Thymus (tissue), 11 donors: ENCODE results near the gene CA6. TPM values are rescaled to one million over a fixed set of nuclear protein-coding genes. Genes with fewer than 3 reads are reported as not detected.

Source experiments
- DNase-seq, 9 donors: peaks; one replicate each; pipeline ENCODE4 v3.0.0-alpha.2; 2013; ENCODE audit warnings: low spot score in 9 of 9, low read depth in 6 of 9, missing footprints in 1 of 9
- H3K27ac ChIP-seq, 2 donors: one replicate each; pipeline ENCODE4 v1.5.1; 2013; ENCODE audit warnings: control low read depth in 1 of 2, low read depth in 1 of 2, low read length in 1 of 2, mild to moderate bottlenecking in 1 of 2, moderate library complexity in 1 of 2
- H3K27me3 ChIP-seq, 2 donors: one replicate each; pipeline ENCODE4 v1.5.1; 2013; ENCODE audit warnings: low read length in 1 of 2; ENCODE audit not compliant: control insufficient read depth in 2 of 2, insufficient read depth in 1 of 2
- H3K36me3 ChIP-seq, 2 donors: one replicate each; pipeline ENCODE4 v1.5.1; 2013; ENCODE audit warnings: low read length in 1 of 2, mild to moderate bottlenecking in 1 of 2, moderate library complexity in 1 of 2; ENCODE audit not compliant: control insufficient read depth in 2 of 2, insufficient read depth in 2 of 2
- H3K4me1 ChIP-seq, 2 donors: one replicate each; pipeline ENCODE4 v1.5.1; 2013; ENCODE audit warnings: low read length in 2 of 2; ENCODE audit not compliant: control insufficient read depth in 2 of 2, insufficient read depth in 2 of 2
- H3K4me3 ChIP-seq, 2 donors: one replicate each; pipeline ENCODE4 v1.5.1; 2013; ENCODE audit warnings: low read length in 2 of 2, control low read depth in 1 of 2, mild to moderate bottlenecking in 1 of 2
- H3K9me3 ChIP-seq, 2 donors: one replicate each; pipeline ENCODE4 v1.5.1; 2013; ENCODE audit warnings: low read length in 1 of 2, mild to moderate bottlenecking in 1 of 2; ENCODE audit not compliant: control insufficient read depth in 2 of 2, insufficient read depth in 1 of 2
- WGBS: extraction: QIAGEN DNeasy Blood & Tissue Kit; methylation state at CpG from one replicate; pipeline ENCODE4 v1.1.7; 2013; 5-methylcytosine and 5-hydroxymethylcytosine counted together
- polyA plus RNA-seq: library from polyadenylated mRNA; stranded (reverse); fragments of 200-250 nt; gene quantifications from one replicate; pipeline ENCODE4 v1.2.3, GENCODE V29; 2013
- total RNA-seq: library from RNA; stranded (reverse); fragments of 120-200 nt; gene quantifications from one replicate; pipeline ENCODE4 v1.2.4, GENCODE V29; 2013
- donor health status: healthy.

CA6 gene
- total and polyA plus RNA-seq, 2 donors: 0.37 to 1.5 TPM

DNA sequence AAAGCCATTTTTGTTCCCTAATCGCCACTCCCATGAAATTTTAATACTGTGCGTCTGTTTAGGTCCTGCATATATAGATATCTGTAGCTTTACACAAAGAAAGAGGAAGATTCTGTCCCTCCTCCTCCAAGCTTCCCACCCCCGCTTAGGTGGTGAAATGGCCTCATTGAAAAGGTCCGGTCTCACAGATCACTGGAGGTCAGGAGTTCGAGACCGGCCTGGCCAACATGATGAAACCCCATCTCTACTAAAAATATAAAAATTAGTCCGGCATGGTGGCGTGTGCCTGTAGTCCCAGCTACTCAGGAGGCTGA lies 59.7 kb downstream of the CA6 start:
- Histone ChIP-seq H3K4me3 (no peak overlapping the region), H3K36me3 (no peaks in the 10 kb centered on the region), H3K27me3 (no peaks in the 10 kb centered on the region), H3K4me1 (peaks cover 0 to 12% of the 10 kb centered on the region in 2 donors), H3K27ac (no peak overlapping the region), H3K9me3 (no peaks in the 10 kb centered on the region)
- 72% methylated on average over 8 of the region's 8 CpGs for WGBS
- no peak for DNase-seq

DNA sequence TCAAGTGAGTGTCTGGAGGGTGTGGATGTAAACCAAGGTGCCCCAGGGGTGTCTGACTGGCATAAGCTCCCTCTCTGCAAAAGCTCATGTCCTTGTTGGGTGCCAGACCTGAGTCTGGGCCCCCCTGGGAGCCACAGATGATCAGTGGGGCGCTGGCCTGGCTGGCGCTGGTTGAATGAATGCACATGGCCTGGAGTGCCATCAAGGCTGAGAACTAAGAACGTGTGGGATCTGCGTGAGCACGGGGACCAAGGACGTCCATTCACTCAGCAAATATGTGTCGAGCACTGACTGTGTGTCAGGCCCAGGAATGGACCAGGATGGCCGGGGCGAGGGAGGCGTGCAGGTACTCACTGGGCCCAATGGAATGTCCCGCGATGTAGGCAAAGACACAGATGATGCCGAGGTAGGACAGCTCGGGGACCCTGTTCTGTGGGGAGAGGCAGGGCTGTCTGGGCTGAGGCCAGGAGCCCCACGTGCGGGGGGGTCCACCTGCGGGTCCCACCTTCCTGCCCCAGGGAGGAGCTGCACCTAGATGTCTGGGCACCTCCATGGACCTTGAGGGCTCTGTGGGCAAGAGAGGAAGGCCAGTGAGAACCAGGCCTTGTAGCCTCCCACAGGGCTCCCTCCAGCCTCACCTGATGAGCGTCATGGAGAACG lies 61.4 kb downstream of the CA6 start:
- peaks cover 0 to 12% of the 10 kb centered on the region in 2 donors for H3K4me1 ChIP-seq
- 98% methylated on average over 19 of the region's 19 CpGs for WGBS
- H3K4me3 ChIP-seq: no peak overlapping the region
- H3K27ac ChIP-seq: no peak overlapping the region
- H3K9me3 ChIP-seq: no peaks in the 10 kb centered on the region
- H3K27me3 ChIP-seq: no peaks in the 10 kb centered on the region
- DNase-seq: no peak
- H3K36me3 ChIP-seq: no peaks in the 10 kb centered on the region

DNA sequence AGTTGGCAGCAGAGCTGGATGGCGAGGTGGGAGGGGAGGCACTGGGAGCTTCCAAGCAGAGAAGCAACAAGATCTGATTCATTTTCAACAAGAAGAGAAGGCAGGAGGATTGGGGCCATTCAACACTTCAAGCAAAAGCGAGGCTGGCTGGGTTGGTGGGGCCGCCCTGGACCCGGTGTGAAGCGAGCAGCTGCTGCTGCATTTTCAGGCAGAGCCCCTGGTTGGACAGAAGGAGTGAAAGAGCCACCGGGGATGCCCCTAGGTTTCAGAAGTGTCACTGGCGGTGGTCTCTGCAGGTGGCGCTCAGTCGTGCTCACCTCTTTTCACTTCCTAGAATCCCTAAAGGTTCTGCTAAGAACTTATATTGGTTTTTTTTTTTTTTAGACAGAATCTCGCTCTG lies 62.6 kb downstream of the CA6 start:
- peaks cover 0 to 12% of the 10 kb centered on the region in 2 donors for H3K4me1 ChIP-seq
- no peaks in the 10 kb centered on the region for H3K27me3 ChIP-seq
- no peaks in the 10 kb centered on the region for H3K9me3 ChIP-seq
- H3K27ac ChIP-seq: no peak overlapping the region
- no peaks in the 10 kb centered on the region for H3K36me3 ChIP-seq
- no peak for DNase-seq
- WGBS: 96% methylated on average over 10 of the region's 10 CpGs
- no peak overlapping the region for H3K4me3 ChIP-seq

GRCh38 chr1:9009438-9010370 lies 64.0 kb downstream of the CA6 start:
- Histone ChIP-seq H3K36me3 (no peaks in the 10 kb centered on the region), H3K27ac (no peak overlapping the region), H3K4me1 (peaks cover 0 to 3% of the 10 kb centered on the region in 2 donors), H3K27me3 (no peaks in the 10 kb centered on the region), H3K9me3 (no peaks in the 10 kb centered on the region), H3K4me3 (no peak overlapping the region)
- no peak for DNase-seq
- WGBS: 67% methylated on average over 21 of the region's 21 CpGs

GRCh38 chr1:9010781-9011323 lies 65.2 kb downstream of the CA6 start:
- H3K27me3 ChIP-seq: no peaks in the 10 kb centered on the region
- no peak overlapping the region for H3K27ac ChIP-seq

DNA sequence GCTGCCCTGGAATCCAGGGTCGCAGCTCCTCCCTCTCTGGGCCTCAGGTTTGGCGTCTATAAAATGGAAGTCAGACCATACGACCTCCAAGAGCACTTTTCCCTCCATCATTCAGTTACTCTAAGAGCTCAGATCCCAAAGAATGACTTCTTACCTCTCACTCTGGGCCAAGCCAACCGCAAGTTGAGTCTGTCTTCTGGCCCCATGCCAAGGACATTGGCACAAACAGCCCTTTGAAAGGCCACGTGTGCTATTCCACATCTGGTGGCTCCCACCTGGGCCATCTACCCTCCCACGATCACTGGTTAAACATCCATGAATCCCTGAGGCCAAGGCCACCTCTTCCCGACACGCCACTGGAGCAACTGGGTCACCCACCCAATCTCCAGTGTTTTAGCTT lies 68.2 kb downstream of the CA6 start:
- Histone ChIP-seq H3K9me3 (no peaks in the 10 kb centered on the region), H3K36me3 (no peaks in the 10 kb centered on the region), H3K27ac (no peak overlapping the region), H3K27me3 (no peaks in the 10 kb centered on the region), H3K4me3 (no peak overlapping the region), H3K4me1 (peaks cover 3 to 11% of the 10 kb centered on the region in 2 donors)
- no peak for DNase-seq
- WGBS: 88% methylated on average over 8 of the region's 8 CpGs

More at GRCh38 chr1:9010781-9011323, 65.2 kb downstream of the CA6 start:
- Histone ChIP-seq H3K4me1 (peaks cover 3 to 5% of the 10 kb centered on the region in 2 donors), H3K9me3 (no peaks in the 10 kb centered on the region), H3K4me3 (no peak overlapping the region), H3K36me3 (no peaks in the 10 kb centered on the region)
- WGBS: 61% methylated on average over 8 of the region's 8 CpGs
- DNase-seq: no peak

- no peak for DNase-seq
- Histone ChIP-seq H3K27me3 (no peaks in the 10 kb centered on the region), H3K9me3 (no peaks in the 10 kb centered on the region), H3K27ac (no peak overlapping the region), H3K4me1 (peaks cover 3 to 12% of the 10 kb centered on the region in 2 donors), H3K4me3 (no peak overlapping the region), H3K36me3 (no peaks in the 10 kb centered on the region)
- 97% methylated on average over 36 of the region's 36 CpGs for WGBS
These were observed 69.1 kb downstream of the CA6 start for GRCh38 chr1:9014475-9015375.

DNA sequence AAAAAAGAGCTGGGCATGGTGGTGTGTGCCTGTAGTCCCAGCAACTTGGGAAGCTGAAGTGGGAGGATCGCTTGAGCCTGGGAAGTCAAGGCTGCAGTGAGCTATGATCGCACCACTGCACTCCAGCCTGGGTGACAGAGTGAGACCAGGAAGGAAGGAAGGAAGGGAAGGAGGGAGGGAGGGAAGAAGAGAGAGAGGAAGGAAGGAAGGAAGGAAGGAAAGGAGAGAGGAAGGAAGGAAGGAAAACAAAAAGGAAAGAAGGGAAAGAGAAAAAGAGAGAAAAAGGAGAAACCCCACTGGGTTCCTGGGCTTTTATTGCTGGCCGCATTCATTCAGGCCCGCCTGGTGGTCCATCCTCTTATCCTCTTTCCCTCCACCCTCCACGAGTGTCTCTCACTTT lies 70.8 kb downstream of the CA6 start:
- no peak overlapping the region for H3K4me3 ChIP-seq
- H3K27me3 ChIP-seq: no peaks in the 10 kb centered on the region
- peaks cover 3 to 19% of the 10 kb centered on the region in 2 donors for H3K4me1 ChIP-seq
- no peaks in the 10 kb centered on the region for H3K36me3 ChIP-seq
- no peaks in the 10 kb centered on the region for H3K9me3 ChIP-seq
- no peak for DNase-seq
- WGBS: 80% methylated on average over 5 of the region's 5 CpGs
- H3K27ac ChIP-seq: no peak overlapping the region
